Lower leg skin (tissue), 3 donors: ENCODE measurements around the gene MAB21L1.

Experiments used
- POLR2A ChIP-seq, 2 donors: fragments of 450-650 bp; IDR thresholded peaks; one replicate each; pipeline ENCODE4 v1.6.1; 2016 to 2017; ENCODE audit warnings: antibody characterized with exemption in 2 of 2, mild to moderate bottlenecking in 1 of 2, moderate library complexity in 1 of 2
- TF ChIP-seq, protein P1 (sequence below), 3 donors: fragments of 450-650 bp; IDR thresholded peaks; one replicate each; pipeline ENCODE4 v1.5.1; 2016; ENCODE audit warnings: antibody characterized with exemption in 3 of 3, mild to moderate bottlenecking in 3 of 3, moderate library complexity in 2 of 3

DNA sequence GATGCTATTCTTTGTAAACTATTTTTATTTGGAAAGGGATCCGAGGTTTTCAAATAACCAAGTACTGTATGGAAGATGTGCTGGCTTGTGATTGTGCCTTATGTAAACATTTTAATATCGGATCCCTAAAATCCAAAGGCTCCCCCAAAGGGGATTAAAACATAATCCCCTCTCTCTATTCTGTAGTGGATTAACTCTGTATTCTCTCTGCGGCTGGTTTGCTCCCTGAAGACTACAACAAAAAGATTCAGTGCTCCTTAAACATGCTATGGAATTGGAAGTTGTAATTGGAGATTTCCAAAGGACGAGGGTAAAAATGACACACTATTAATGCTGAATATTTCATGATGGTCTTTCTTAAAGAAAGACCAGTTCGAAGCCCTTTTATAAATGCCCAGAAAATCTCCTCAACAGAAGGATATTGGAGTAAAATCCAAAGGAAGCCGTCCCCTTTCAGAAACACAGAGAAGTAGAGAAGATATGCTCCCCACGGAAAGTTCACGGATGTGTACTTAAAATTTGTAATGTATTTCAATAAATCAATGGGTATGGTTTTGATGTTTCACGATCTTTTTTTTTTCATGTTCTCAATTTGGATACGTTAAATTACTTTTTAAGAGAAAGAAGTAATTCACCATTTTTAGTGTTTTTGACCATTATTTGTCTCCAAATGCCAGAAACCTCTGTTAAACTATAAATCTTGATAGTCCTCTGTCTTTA is 6.5 kb downstream of the MAB21L1 start:
- TF ChIP-seq, protein P1, sequence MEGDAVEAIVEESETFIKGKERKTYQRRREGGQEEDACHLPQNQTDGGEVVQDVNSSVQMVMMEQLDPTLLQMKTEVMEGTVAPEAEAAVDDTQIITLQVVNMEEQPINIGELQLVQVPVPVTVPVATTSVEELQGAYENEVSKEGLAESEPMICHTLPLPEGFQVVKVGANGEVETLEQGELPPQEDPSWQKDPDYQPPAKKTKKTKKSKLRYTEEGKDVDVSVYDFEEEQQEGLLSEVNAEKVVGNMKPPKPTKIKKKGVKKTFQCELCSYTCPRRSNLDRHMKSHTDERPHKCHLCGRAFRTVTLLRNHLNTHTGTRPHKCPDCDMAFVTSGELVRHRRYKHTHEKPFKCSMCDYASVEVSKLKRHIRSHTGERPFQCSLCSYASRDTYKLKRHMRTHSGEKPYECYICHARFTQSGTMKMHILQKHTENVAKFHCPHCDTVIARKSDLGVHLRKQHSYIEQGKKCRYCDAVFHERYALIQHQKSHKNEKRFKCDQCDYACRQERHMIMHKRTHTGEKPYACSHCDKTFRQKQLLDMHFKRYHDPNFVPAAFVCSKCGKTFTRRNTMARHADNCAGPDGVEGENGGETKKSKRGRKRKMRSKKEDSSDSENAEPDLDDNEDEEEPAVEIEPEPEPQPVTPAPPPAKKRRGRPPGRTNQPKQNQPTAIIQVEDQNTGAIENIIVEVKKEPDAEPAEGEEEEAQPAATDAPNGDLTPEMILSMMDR (IDR thresholded peaks at IDR 0.05): no peak
- TF ChIP-seq POLR2A (IDR thresholded peaks at IDR 0.05): no peak
